OCI-LY1 (cell line): ENCODE data around the gene RHAG.

Experiments used
- H2AFZ ChIP-seq: fragments of 200-600 bp; sonication (generic), shearing (Covaris generic); 2 replicates; pipeline ENCODE4 v1.6.0; 2014; ENCODE audit warnings: antibody characterized with exemption, mild to moderate bottlenecking, low read length
- H3F3A ChIP-seq: fragments of 200-600 bp; sonication (generic), shearing (Covaris generic); 2 replicates; pipeline ENCODE4 v1.6.0; 2014; ENCODE audit warnings: mild to moderate bottlenecking, antibody characterized with exemption, low read length, moderate library complexity; ENCODE audit not compliant: insufficient read depth
- H3K27ac ChIP-seq: fragments of 200-600 bp; sonication (generic); 2 replicates; pipeline ENCODE4 v1.5.1; 2014; ENCODE audit warnings: low read length, mixed run types, mild to moderate bottlenecking, low read depth; ENCODE audit not compliant: poor library complexity, severe bottlenecking
- H3K27me3 ChIP-seq: fragments of 200-600 bp; sonication (generic); 2 replicates; pipeline ENCODE4 v1.6.0; 2014; ENCODE audit warnings: antibody characterized with exemption, mild to moderate bottlenecking, low read length, moderate library complexity; ENCODE audit not compliant: insufficient read depth
- H3K36me3 ChIP-seq: fragments of 200-600 bp; sonication (generic); 2 replicates; pipeline ENCODE4 v1.6.1; 2014; ENCODE audit warnings: mild to moderate bottlenecking, antibody characterized with exemption, low read length, moderate library complexity, mixed read lengths; ENCODE audit not compliant: insufficient read depth
- H3K4me1 ChIP-seq: fragments of 200-600 bp; sonication (generic); 2 replicates; pipeline ENCODE4 v1.5.1; 2014; ENCODE audit warnings: mild to moderate bottlenecking, low read length, moderate library complexity; ENCODE audit not compliant: insufficient read depth, severe bottlenecking
- H3K4me2 ChIP-seq: fragments of 200-600 bp; sonication (generic), shearing (Covaris generic); 2 replicates; pipeline ENCODE4 v1.6.1; 2014; ENCODE audit warnings: low read length
- H3K4me3 ChIP-seq: fragments of 200-600 bp; sonication (generic); 2 replicates; pipeline ENCODE4 v1.5.1; 2014; ENCODE audit warnings: low read length, low read depth, mild to moderate bottlenecking, mixed read lengths; ENCODE audit not compliant: poor library complexity, severe bottlenecking
- H3K79me2 ChIP-seq: fragments of 200-600 bp; shearing (Covaris generic); 2 replicates; pipeline ENCODE4 v1.6.1; 2016; ENCODE audit warnings: mixed run types, low read length, mixed read lengths; ENCODE audit not compliant: insufficient read depth
- H3K9ac ChIP-seq: fragments of 200-600 bp; sonication (generic), shearing (Covaris generic); 2 replicates; pipeline ENCODE4 v1.6.1; 2014; ENCODE audit warnings: mild to moderate bottlenecking, low read length, mixed read lengths
- H3K9me2 ChIP-seq: fragments of 200-600 bp; sonication (generic), shearing (Covaris generic); 2 replicates; pipeline ENCODE4 v1.6.1; 2014; ENCODE audit warnings: low read depth, mild to moderate bottlenecking, low read length, mixed read lengths
- H3K9me3 ChIP-seq: fragments of 200-600 bp; shearing (Covaris generic); 2 replicates; pipeline ENCODE4 v1.6.1; 2014; ENCODE audit warnings: low read length, mixed read lengths
- H4K20me1 ChIP-seq: fragments of 200-600 bp; sonication (generic), shearing (Covaris generic); 2 replicates; pipeline ENCODE4 v1.6.0; 2016; ENCODE audit warnings: mild to moderate bottlenecking, low read length; ENCODE audit not compliant: insufficient read depth
- CTCF ChIP-seq: fragments of 200-600 bp; sonication (generic), shearing (Covaris generic); IDR thresholded peaks from 2 replicates; pipeline ENCODE4 v1.5.1; 2017; ENCODE audit warnings: mild to moderate bottlenecking, antibody characterized with exemption, low read length, moderate library complexity, mixed read lengths
- EZH2 ChIP-seq: fragments of 200-600 bp; sonication (generic), shearing (Covaris generic); IDR thresholded peaks from 2 replicates; pipeline ENCODE4 v1.8.0; 2017; ENCODE audit warnings: borderline replicate concordance, mixed run types, mild to moderate bottlenecking, antibody characterized with exemption, low read length, moderate library complexity, mixed read lengths

RHAG gene

GRCh38 chr6:49668083-49668511, 31.5 kb upstream of the RHAG start:
- Histone ChIP-seq H3K4me1 (no peaks in the 10 kb centered on the region), H3K4me3 (no peak overlapping the region), H2AFZ (no peak overlapping the region), H3K27ac (no peak overlapping the region), H3K9me3 (no peaks in the 10 kb centered on the region), H4K20me1 (no peaks in the 10 kb centered on the region), H3K79me2 (no peaks in the 10 kb centered on the region), H3K27me3 (no peaks in the 10 kb centered on the region), H3K9me2 (no peaks in the 10 kb centered on the region), H3K9ac (no peak overlapping the region), H3K36me3 (no peaks in the 10 kb centered on the region), H3F3A (no peaks in the 10 kb centered on the region), H3K4me2 (no peak overlapping the region)
- no peak for TF ChIP-seq EZH2
- no peak for TF ChIP-seq CTCF

GRCh38 chr6:49666930-49667757, 30.5 kb upstream of the RHAG start:
- Histone ChIP-seq H3K4me2 (no peak overlapping the region), H3F3A (no peaks in the 10 kb centered on the region), H3K4me3 (no peak overlapping the region), H3K27ac (no peak overlapping the region), H3K79me2 (no peaks in the 10 kb centered on the region), H3K36me3 (no peaks in the 10 kb centered on the region), H3K27me3 (no peaks in the 10 kb centered on the region), H4K20me1 (no peaks in the 10 kb centered on the region), H2AFZ (no peak overlapping the region), H3K9me3 (no peaks in the 10 kb centered on the region), H3K9me2 (no peaks in the 10 kb centered on the region), H3K4me1 (no peaks in the 10 kb centered on the region), H3K9ac (no peak overlapping the region)
- TF ChIP-seq CTCF = no peak
- TF ChIP-seq EZH2 = no peak

- Histone ChIP-seq H3K27me3 (no peaks in the 10 kb centered on the region), H3K4me3 (no peak overlapping the region), H3K9me3 (no peaks in the 10 kb centered on the region), H3K9me2 (no peaks in the 10 kb centered on the region), H3K79me2 (no peaks in the 10 kb centered on the region), H3K4me2 (no peak overlapping the region), H3F3A (no peaks in the 10 kb centered on the region), H3K9ac (no peak overlapping the region), H3K27ac (no peak overlapping the region), H3K4me1 (no peaks in the 10 kb centered on the region), H2AFZ (no peak overlapping the region), H3K36me3 (no peaks in the 10 kb centered on the region), H4K20me1 (no peaks in the 10 kb centered on the region)
- TF ChIP-seq CTCF (no peak), EZH2 (no peak)
These were observed 29.8 kb upstream of the RHAG start for GRCh38 chr6:49666480-49666879.
